Activated CD8-positive, alpha-beta memory T cell treated with anti-CD3 and anti-CD28 coated beads for 24 hours (primary cell): ENCODE data around the gene ACTA1.
"Not testable (repeated sequence)": the region's sequence is repeated elsewhere in the genome, so short reads cannot be mapped to it uniquely, and the experiment has no call there.

Source experiments
- DNase-seq: peaks from one replicate; pipeline ENCODE4 v3.0.0-alpha.2; 2020

ACTA1 gene

DNA sequence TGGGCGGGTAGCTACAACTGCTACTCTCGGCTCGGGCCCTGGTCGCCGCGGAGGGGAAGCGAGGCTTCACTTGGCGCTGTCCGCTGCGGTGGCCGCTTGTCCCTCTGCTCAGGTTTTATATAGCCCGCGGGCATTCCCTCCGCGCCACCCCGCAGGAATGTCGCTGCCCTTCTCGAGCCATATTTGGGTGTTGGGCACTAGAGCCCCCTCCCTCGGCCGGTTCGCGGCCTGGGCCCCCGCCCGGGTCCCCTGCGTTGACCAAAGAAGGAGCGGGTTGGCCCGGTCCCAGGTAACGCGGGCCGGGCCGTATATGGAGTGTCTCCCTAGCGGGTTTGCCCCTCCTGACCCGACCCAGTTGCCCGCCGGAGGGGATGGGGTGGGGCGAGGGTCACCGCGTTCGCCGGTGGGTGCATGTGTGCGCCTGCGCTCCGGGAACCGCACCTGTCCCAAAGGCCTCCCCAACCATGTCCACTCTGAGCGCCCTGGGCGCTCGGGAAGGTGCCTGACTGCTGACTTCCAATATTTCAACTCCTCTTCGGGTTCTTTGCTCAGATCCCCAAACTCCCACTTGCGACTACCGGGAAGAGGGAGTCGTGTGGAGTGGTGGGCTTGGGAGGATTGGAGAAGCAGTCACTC, at the start of gene ACTA1:
Gene ACTA1, minus strand, starts transcription at position 90 of the 636 bp plus-strand sequence. CDS start 979 bp downstream, outside the sequence.
- no peak for DNase-seq

DNA sequence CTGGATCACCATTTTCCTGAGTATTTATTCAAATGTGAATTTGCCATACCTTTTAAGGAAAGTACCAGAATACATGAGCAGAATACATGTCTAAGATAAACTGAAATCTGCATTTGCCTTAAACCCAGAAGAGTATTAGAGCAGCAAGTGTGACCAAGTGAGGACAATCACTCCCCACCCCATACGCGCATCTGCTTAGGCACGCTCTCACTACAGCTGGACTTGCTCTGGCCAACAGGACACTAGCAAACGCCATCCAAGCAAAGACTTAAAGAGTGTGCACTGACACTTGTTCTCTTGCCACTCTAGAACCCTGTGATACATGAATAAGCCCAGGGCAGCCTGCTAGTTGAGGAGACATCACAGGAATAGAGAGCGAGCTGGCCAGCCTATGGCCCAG, 48.6 kb upstream of the ACTA1 start:
- no peak for DNase-seq

DNA sequence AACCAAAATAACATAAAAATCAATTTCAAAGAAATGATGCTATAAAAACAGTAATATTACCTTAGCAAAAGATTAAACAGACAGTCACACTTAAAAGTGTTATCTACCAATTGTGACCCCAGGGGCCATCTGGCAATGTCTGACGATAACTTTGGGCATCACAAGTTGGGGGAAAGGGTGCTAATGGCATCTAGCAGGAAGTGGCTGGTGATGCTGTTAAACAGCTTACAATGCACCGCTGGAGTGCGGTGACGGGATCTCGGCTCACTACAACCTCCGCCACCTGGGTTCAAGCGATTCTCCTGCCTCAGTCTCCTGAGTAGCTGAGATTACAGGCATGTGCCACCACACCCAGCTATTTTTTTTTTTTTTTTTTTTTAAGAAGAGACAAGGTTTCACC, 46.6 kb upstream of the ACTA1 start:
- no peak for DNase-seq

DNA sequence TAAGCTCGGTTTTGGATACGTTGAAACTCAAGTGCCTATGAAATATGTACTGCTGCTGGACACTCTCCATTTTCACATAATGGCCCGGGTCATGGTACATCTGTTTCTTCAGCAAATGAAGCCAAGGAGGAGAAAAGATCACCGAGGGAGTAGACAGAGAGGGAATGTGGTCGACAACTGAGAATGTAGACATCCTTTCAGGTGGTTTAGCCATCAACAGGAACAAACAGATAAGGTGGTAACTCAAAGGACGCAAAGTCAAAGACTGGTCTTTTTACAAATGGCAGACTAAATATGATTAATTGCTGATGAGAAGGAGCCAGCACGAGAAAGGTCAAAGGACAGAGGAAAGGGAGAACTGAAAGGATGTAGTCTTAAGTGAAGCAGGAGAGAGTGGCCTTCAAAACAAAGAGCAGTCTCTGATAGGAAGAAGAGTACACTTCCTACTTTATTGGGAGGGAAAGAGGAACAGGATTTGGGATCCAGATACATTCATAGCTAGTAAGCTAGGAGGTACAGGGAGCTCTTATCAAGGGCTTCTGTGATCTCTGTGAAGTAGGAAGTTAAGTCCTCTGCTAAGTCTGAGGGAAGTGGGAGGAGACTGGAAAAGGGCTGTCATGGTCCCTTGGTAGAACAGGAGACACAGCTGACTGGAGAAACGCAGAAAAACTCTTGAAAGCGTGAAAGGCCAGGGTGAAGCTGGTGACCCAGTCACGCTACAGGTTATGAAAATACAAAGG, 45.9 kb upstream of the ACTA1 start:
- no peak for DNase-seq

DNA sequence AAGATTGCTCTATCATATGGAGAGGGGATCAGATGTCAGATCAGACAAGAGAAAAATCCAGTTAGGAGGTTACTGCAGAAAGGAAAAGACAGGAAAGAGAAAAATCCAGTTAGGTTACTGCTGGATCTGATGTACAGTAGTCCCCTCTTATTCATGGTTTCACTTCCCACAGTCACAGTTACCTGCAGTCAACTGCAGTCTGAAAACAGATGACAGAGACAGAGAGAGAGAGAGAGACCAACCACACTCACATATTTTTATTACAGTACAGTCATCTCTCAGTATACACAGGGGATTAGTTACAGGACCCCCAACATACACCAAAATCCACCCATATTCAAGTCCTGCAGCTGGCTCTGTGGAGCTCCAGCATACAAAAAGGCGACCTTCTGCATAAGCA, 45.0 kb upstream of the ACTA1 start:
- no peak for DNase-seq

DNA sequence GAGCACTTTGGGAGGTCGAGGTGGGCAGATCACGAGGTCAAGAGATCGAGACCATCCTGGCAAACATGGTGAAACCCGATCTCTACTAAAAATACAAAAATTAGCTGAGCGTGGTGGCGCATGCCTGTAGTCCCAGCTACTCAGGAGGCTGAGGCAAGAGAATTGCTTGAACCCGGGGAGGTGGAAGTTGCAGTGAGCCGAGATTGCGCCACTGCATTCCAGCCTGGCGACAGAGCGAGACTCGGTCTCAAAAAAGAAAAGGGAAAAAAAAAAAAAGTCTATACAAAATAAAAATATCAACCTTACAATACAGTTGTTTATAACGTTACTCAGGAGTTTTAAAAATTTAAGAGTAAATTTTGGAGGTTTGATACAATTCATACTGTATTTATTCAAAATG, 42.0 kb upstream of the ACTA1 start:
- DNase-seq, result not testable (repeated sequence)

DNA sequence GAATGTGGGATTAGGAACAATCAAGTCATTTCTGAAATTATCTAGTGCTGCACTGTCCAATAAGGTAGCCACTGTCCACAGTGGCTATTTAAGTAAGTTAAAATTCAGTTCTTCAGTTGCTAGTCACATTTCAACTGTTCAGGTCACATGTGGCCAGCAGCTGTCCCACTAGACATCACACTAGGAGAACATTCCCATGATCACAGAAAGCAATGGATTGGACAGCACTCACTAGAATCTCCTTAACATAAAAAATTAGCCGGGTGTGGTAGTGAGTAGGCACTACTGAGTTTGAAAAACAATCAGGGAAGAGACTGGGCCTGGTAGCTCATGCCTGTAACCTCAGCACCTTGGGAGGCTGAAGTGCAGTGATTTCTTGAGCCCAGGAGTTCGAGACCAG, 40.6 kb upstream of the ACTA1 start:
- no peak for DNase-seq

DNA sequence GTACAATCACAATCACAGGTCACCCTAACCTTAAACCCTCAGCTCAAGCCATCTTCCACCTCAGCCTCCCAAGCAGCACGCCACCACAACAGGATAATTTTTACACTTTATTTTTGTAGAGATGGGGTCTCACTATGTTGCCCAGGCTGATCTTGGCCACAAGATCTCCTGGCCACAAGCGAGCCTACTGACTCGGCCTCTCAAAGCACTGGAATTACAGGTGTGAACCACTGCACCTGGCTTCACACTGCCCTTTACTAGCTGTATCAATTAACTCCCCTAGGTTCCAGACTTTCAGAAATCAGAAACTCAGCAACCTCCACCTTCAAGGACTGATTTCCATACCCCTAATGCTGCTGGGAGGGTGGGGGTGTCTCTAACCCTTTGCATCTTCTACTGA, 37.3 kb upstream of the ACTA1 start:
- DNase-seq, result no peak

DNA sequence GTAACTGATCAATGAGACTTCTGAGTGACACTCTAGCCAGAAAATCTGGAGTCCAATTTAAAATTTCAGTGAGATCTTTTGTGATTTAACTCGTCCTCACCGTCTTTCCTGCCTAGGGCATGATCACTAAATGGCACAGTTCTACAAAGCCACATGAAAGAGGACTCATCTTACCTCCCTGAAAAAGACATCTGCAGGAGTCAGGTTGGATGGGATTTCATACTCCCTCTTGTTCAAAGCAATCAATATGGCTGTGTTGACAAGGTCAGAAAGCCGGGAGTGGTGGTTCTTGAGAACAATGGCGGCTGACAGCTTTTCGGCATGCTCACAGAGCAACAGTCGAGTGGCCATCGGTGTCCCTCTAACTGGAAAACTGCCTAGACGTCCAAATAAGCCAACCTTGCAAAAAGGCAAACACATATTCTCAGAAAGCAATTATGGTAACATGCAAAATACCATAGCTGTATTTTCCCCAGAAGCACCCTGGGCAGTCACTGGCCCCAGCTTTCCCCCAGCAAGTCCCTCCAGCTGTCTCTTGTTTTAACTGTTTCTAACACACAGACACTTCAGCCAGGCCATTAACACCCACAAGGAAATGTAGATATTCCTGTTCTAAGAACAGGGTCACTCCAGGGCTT, 36.6 kb upstream of the ACTA1 start:
- no peak for DNase-seq

DNA sequence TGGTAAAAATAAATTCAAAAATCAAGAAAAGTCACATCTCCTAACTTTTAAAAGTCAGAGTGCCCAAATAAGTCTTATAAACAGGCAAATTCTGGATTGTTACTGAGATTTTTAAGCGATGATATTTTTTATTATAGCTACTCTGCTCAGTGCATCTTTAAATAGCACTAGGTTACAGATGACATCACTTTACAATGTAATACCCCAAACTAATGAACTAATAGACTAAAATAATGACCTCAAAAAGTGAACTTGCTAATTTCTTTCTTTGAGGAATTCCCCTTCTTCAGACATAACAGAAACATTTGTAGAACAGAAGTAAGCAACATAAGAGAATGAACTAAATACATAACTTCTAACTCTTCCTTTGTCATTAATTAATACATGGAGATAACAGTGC, 33.0 kb upstream of the ACTA1 start:
- no peak for DNase-seq

DNA sequence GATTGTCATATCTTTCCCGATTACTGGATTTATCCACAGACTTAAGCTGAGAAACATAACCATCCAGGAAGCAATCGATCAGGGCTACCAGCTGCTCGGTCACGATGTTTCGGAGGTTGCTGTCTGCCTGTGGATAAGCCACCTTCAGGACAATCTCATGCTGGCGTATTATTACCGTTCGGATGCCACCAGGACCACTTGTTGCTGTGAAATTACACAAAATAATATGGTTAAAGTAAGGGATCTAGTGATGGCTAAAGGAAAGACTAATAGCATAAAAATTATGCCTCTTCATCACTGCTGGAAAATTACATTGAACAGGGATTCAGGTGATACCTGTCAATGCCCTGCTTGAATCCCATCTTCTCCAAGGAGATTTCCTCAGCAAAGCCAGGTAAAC, 30.8 kb upstream of the ACTA1 start:
- DNase-seq, result no peak

DNA sequence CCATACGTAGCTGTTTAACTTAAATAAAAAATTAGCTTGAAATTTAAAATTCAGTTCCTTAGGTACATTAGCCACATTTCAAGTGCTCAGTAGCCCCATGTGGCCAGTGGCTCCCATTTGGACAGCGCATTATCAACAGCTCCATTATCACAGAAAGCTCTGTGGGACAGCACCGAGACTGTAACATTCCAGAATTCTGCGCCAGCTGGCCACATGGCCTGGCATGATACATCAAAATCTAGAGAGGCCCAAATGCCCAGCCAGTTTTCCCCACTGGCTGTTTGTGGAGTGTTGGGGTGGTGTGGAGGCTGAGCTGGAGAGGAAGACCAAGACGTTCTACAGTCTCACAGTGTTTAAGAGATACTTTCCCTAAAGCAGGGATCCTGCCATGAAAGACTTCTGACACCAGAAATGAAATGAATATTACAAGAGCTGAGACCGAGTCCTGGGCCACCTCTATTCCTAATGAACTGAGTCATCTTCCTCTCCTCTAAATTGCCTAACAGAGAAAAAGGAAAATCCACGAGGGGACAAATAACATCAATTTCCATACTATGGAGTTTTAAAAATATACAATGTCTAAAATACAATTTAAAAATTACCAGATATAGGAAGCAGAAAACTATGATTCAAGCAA, 27.3 kb upstream of the ACTA1 start:
- DNase-seq, result no peak

DNA sequence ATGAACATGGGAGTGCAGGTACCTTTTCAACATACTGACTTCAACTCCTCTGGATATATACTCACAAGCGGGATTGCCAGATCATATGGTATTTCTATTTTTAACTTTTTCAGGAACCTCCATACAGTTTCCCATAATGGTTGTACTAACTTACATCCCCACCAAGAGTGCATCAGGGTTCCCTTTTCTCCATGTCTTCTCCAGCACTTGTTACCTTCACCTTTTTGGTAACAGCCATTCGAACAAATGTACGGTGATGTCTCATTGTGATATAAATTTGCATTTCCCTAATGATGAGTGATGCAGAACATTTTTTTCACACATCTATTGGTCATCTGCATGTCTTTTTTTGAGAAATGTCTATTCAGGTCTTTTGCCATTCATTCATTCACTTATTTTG, 25.9 kb upstream of the ACTA1 start:
- no peak for DNase-seq

DNA sequence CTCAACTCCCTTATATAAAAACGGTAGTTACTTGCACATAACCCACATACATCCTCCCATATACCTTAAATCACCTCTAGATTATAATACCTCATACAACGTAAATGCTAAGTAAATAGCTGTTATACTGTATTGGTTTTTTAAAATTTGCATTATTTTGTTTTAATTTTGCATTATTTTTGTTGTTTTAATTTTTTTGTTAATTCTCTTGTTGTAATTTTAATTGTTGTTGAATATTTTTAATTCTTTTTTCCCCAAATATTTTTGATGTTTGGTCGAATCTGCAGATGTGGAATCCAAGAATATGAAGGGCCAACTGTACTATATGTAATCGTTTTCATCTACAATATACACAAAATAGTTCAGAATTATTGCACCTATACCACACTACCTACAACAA, 23.5 kb upstream of the ACTA1 start:
- DNase-seq, result no peak

DNA sequence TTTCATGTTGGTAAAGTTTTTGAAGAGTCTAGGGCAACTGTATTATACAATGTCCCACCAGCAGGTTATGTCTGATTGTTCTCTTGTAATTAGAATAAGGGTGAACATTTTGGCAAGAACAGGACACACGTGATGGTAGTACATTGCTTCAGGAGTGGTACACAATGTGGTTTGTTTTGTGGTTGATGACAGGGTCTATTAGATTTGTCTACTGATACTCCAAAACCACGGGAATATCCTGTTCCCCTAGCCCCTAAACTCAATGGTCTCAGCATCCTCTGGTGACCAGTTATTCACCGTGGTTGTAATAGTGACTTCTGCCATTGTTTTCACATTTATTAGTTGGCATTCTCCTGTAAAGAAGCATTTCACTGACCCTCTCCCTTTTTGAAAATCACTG, 22.1 kb upstream of the ACTA1 start:
- DNase-seq, result no peak

DNA sequence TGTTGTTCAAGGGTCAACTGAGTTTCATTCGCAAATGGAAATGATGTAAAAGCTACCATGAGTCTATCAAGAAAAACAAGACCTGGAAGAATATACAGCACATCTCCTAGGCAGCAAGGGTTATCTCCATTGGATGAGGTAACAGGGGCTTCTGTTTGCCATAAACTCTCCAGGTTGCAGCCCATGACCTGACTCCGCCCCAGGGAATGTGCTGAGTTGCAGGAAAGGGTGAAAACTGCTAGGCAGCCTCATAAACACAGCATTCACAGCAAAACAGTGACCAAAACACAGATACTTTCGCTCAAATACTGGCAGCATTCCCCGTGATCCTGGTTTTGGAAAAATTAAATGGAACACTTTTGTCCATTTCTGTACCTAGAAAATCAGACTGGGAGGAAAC, 20.2 kb upstream of the ACTA1 start:
- no peak for DNase-seq

DNA sequence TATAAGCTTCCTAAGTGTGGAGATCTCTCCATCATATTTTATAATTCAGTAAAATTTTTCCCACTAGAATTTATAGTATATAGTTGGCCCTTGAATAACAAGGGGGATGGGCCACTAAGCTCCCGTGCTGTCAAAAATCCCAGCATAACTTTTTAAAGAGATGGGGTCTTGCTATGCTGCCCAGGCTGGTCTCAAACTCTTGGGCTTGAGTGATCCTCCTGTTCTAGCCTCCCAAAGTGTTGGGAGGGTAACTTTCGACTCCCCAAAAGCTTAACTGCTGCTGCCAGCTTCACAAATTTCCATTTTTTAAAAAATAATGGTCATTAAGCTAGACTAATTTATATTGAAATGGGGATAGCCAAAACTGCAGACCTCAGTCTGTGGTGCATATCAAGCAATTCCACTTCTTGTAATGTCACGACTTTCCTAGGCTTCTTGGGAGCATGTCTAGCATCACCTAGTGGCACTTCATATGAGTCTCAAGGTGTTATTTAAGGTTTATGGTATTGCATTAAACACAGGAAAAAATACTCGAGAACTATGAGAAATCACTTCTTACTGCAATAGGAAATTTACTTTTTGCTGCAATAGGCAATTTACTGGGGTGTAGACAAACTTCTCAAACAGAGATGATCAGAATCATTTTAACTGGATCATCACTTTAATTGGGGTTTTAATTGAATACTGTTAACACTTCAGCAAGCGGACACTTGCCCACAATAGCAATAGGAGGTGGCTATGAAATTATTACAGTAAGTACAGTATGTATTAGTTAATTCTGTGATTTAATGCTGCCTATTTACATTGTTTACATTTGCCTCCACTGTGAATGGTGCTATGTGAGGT, 19.3 kb upstream of the ACTA1 start:
- DNase-seq, result no peak

DNA sequence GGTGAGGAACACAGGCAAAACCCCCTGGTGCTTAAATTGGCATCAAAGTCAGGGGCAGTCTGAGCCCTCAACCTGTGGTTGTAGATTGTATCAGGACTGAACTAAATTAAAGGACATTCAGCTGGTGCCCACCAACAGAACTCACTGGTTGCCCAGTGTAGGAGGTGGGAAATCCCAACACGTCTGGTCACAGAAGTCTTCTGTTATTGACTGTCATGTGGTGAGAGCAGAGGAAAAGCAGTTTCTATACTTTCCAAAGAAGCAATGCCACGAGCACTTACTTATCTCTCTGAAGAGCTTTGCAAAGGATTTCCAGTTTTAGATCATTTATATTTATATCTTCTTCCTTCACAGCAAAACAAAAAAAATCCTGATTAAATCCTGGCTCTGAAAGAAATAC, 15.0 kb upstream of the ACTA1 start:
- no peak for DNase-seq

DNA sequence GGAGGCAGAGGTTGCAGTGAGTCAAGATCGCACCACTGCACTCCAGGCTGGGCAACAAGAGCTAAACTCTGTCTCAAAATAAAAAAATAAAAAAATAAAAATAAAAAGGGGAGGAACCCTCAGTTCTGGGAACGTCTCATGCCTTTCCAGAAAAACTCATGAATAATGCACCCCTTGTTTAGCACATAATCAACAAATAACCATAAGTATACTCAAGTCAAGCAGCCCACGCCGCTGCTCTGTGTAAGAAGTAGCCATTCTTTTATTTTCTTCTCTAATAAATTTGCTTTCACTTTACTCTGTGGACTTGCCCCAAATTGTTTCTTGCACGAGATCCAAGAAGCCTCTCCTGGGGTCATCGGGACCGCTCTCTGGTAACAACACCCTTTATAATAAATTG, 14.5 kb upstream of the ACTA1 start:
- DNase-seq, result no peak

DNA sequence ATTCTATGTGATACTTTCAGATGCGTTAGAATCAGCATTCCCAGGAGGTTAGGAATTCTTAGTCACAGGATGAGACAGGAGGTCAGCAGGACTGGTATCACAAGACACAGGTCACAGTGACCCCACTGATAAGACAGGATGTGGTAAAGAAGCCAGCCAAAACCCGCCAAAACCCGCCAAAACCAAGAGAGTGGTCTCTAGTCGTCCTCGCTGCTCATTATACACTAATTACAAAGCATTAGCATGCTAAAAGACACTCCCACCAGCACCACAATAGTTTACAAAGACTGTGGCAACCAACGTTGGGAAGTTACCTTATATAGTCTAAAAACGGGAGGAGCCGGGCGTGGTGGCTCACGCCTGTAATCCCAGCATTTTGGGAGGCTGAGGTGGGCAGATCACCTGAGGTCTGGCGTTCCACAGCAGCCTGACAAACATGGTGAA, 13.9 kb upstream of the ACTA1 start:
- no peak for DNase-seq

DNA sequence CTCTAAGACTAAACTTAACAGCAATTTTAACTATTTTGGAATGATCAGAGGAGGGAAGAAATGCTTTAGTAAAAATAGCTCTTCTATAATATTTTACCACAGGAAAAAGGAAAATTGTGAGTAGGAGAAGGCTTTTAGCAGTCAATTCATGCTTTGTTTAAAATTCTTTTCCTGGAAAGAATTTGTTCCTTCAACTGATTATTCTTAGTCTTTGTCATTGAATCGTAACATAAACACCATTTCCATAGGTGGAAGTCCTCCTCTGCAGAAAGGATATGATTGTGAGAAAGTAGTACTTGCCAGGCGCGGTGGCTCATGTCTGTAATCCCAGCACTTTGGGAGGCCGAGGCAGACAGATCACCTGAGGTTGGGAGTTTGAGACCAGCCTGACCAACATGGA, 11.9 kb upstream of the ACTA1 start:
- no peak for DNase-seq

DNA sequence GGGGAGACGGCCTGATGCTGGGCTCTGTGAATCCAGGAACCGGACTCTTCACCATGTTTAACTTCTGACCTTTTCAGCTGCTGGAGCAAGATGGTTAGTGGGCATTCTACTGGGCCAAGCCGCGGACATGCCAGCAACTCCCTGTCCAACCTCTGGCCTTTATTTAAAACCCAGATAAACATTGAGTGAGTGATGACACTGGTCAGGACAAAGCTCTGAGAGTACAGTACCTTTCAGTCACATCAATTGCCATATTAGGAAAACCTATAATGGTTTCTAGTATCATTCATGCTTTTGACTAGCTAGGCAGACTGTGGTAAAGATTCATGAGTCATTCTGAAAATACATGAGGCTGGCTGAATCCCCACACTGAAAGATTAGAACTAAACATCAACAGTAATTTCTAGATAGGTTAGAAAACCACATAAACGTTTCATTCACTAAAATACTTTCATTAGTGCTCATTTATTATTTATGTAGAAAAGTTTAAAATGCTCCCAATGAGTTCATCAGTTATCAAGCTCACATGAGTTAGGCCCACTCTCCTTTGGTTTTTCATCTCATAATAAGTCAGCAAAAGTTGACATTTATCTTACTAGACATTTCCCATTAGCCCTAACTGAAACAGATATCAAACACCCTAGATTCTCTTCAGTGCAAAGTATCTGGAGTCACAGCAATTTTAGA, 7.1 kb upstream of the ACTA1 start:
- DNase-seq, result peak; percentile 65
